DMS 273 (cell line): ENCODE results near the gene CLEC17A.
"Not testable (repeated sequence)": the region's sequence is repeated elsewhere in the genome, so short reads cannot be mapped to it uniquely, and the experiment has no call there.

Experiments
- DNase-seq: peaks from one replicate; lab custom pipeline; 2025; ENCODE audit not compliant: unreplicated experiment; lab: John Stamatoyannopoulos, UW

The CLEC17A gene

DNA sequence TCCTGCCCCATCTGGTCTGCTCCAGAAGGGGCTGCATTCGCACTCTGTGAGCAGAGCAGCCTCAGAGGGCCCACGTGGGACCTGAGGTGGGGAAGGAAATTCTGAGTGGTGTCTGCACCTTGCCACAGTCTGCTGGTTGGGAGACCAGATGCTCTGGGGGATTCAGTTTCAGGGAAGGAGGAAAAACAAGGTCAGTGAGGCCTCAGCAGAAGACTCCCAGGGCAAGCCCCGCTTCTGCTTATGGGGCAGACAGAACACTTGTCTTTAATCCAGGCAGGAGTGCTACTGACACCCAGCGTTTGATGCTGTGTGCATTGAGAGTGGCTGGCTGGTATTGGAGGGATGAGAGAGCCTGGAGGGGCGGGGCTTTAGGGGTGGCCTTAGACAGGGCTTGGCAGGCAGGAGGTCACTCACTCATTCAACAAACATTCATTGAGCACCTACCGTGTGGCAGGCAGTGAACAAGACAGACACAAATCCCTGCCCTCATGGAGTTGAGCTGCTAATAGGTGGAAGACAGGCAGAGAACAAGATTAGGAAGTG lies 4.9 kb upstream of the CLEC17A start:
- DNase-seq = peak; percentile 86

- DNase-seq = peak; percentile 51
These were observed 2.2 kb upstream of the CLEC17A start for GRCh38 chr19:14580623-14581237.

- not testable (repeated sequence) for DNase-seq
These were observed 1.5 kb downstream of the CLEC17A start for GRCh38 chr19:14584372-14584771.

GRCh38 chr19:14585187-14585586 lies 2.3 kb downstream of the CLEC17A start:
- DNase-seq = not testable (repeated sequence)

DNA sequence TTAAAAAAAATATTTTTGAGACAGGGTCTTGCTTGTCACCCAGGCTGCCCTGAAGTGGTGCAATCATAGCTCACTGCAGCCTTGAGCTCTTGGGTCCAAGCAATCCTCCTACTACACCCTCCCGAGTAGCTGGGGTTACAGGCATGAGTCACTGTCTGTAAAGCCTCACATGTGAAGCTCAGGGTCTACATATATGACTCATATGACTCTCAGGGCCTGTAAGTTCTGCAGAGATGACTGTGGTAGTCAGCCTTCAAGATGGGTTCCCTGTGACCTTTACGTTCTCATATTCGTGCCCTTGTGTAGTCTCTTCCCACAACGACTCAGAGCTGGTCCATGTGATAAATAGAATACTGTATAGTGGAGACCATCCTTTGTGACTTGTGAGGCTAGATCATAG lies 6.5 kb downstream of the CLEC17A start:
- not testable (repeated sequence) for DNase-seq

GRCh38 chr19:14595558-14595957 lies 12.7 kb downstream of the CLEC17A start:
- no peak for DNase-seq

DNA sequence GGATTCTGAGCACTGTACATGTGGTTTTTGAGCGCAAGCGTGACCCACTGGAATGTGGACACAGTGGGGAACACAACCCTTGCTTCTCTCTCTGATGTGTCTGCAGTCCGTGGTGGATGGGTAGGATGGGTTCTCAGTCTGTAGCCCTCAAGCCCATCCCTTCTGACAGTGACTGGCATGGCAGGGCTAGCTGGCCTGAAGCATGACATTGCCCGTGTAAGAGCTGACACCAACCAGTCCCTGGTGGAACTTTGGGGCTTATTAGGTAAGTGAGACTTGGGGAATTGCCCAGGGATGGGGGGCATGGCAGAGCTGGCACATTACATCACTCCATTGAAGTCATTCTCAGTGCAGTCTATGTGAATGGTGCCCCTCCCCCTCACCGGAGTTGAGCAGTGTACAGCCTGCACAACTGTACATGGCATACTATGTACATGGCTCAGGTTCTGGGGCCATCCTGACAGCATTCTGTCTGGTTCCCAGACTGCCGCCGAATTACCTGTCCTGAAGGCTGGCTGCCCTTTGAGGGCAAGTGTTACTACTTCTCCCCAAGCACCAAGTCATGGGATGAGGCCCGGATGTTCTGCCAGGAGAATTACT lies 16.8 kb downstream of the CLEC17A start:
- no peak for DNase-seq

GRCh38 chr19:14603990-14604387 lies 21.1 kb downstream of the CLEC17A start:
- no peak for DNase-seq

DNA sequence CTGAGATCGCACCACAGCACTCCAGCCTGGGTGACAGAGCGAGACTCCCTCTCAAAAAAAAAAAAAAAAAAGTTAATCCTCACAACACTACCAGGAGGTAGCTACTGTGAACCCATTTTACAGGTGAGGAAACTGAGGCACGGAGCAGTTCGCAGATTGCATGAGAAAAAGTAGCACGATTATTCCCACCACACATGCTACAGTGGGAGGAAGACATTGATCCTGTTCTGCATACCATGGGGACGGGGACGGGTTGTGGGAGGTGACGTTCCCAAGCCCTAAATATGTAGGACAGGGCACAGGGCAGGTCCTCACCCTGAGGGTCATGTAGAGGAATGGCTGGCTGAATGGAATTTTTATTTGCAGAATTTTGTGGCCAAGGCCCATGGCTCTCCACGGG lies 23.7 kb downstream of the CLEC17A start:
- no peak for DNase-seq

DNA sequence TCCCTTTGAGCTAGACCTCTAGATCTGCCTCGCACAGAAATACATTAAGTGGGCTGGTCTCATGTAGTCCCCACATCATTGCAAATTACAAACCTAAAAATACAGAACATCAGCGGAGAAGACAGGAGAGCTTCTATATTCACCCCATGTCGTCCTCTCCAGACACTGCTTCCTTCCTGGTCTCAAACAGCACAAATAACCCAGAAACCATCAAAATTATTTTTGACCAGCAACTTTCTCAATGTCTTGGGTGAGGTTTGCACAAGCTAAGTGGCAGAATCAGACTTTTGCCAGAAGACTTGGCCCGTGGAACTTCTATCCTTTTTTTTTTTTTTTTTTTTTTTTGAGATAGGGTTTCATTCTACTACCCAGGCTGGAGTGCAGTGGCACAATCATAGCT lies 28.2 kb downstream of the CLEC17A start:
- no peak for DNase-seq

DNA sequence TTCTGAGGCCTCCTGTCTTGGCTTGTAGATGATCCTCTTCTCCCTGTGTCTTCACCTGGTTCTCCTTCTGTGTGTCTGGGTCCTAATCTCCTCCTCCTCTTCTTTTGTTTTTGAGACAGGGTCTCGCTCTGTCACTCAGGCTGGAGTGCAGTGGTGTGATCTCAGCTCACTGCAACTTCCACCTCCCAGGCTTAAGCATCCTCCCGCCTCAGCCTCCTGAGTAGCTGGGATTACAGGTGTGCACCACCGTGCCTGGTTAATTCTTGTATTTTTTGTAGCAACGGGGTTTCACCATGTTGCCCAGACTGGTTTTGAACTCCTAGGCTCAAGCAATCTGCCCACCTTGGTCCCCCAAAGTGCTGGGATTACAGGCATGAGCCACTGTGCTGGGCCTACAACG lies 29.4 kb downstream of the CLEC17A start:
- DNase-seq = not testable (repeated sequence)

- no peak for DNase-seq
These were observed 29.8 kb downstream of the CLEC17A start for GRCh38 chr19:14612657-14613056.

- not testable (repeated sequence) for DNase-seq
These were observed 30.7 kb downstream of the CLEC17A start for GRCh38 chr19:14613399-14614098.

DNA sequence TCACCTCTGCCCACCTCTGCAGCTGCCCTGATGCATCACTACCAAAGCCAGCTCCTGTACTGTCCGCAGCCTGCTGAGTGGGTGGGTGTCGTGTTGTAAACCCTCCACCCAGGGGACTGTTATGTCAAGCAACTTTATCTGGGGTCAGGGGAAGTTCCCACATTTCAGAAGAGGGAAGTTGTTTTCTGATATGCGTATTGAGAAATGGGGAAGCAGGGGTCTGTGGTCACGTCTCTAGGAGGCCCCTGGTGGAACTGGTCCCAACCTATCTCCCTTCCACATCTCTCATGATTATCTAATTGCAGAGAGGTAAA lies 31.2 kb downstream of the CLEC17A start:
- no peak for DNase-seq

GRCh38 chr19:14615623-14616022 lies 32.7 kb downstream of the CLEC17A start:
- no peak for DNase-seq

GRCh38 chr19:14616407-14616806 lies 33.5 kb downstream of the CLEC17A start:
- no peak for DNase-seq

DNA sequence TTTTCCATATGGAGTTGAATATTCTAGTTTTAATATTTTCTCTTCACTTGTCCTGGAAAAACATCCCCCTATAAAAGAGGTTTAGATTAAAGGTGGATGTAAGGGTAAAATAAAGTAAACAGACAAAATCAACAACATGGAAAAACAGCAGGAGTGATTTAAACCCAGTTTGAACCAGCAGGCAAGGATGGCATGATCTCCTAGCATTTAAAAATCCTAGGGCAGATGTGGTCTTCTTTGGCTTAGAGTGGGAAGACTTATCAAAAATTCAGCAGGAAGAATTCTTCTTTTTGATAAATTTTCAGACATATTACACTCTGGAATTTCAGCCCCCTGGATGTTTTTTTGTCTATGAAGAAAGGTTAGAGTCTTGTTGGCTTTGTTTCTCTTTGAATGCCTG lies 36.5 kb downstream of the CLEC17A start:
- no peak for DNase-seq

- not testable (repeated sequence) for DNase-seq
These were observed 41.6 kb downstream of the CLEC17A start for GRCh38 chr19:14624491-14624890.

- DNase-seq = no peak
These were observed 46.7 kb downstream of the CLEC17A start for GRCh38 chr19:14629557-14629956.

DNA sequence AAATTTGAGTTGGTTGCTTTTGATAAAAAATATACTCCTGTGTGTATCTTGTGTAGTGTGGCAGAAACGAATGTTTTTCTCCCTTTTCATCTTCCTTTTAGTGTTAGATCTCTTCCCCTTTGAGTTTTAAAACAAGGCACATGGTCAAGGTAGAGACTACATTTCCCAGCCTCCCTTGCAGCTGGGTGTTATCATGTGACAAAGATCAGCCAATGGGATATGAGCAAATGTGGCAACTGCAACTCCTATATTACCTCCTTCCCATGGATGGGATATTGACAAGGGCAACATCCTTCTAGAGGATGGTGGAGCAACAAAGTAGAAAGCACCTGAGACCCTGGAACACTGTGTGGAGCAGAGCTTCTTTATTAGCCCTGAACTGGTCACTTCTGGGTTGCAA lies 49.4 kb downstream of the CLEC17A start:
- DNase-seq = peak; percentile 66

- no peak for DNase-seq
These were observed 56.8 kb downstream of the CLEC17A start for GRCh38 chr19:14639536-14640277.

DNA sequence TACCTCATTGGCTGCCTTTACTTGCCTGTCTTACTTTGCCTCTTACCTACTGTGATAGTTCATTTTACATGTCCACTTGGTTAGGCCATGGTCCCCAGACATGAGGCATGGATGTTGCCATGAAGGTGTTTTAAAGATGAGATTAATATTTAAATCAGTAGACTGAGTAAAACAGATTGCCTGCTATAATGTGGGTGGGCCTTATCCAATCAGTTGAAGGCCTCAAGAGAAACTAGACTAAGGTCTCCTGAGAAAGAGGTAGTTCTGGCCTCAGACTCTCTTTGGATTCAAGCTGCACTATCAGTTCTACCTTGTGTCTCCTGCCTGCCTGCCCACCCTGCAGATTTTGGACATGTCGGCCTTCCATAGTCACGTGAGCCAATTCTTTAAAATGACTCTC lies 65.6 kb downstream of the CLEC17A start:
- no peak for DNase-seq
